ENCODE results near the gene TAF4. TPM values are rescaled to one million over a fixed set of nuclear protein-coding genes. Genes with fewer than 3 reads are reported as not detected.
A peak's percentile ranks its signal among the peaks of the same experiment; 100 is the strongest.

TAF4 gene
- polyA plus RNA-seq, 1 donor from 2014 or later: 3.4 TPM

DNA sequence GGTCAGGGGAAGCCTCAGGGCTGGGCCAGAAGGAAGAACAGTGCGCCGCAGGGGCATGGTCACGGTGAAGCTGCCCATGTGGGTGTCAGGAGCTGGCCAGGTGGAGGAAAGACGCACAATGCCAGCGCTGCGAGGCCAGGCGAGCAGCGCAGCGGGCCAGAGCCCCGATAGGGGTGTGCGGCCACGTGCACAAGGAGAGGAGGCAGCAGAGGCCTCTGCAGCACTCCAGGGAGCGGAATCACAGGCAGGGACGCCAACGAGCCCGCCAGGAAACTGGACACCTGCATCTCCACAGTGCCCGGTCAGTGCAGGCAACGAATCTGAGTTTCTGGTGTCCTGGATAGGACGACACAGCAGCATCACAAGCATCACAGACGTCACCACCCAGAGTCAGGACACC lies 35.7 kb downstream of the TAF4 start:
- Mint-ChIP-seq H3K4me3 (no peak overlapping the region), H3K9me3 (no peaks in the 10 kb centered on the region), H3K27me3 (no peaks in the 10 kb centered on the region), H3K36me3 (peaks cover 2% of the 10 kb centered on the region), H3K27ac (peak overlapping the region in 1 of 3 donors; percentile 50), H3K4me1 (peaks cover 29 to 43% (median 30%) of the 10 kb centered on the region in 3 donors)

DNA sequence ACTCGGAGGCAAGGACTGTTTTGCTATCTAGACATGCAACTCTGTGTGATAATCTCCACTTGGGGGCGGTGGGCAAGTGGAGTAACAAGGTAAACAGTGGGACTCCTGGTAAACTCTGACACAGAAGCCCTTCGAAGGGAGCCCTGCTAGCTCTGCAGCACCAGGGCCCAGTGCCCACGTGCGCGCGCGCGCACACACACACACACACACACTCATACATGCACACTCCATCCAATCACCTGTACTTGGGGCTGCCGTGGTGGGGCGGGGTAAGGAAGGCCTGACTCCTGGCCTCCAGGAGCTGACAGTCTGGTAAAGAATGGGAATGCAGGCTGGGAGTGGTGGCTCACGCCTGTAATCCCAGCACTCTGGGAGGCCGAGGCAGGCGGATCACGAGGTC lies 36.4 kb downstream of the TAF4 start:
- Mint-ChIP-seq H3K4me1 (peaks cover 29 to 44% (median 30%) of the 10 kb centered on the region in 3 donors), H3K27me3 (no peaks in the 10 kb centered on the region), H3K4me3 (no peak overlapping the region), H3K36me3 (peaks cover 2% of the 10 kb centered on the region), H3K9me3 (no peaks in the 10 kb centered on the region), H3K27ac (peak overlapping the region in 1 of 3 donors; percentile 46)

DNA sequence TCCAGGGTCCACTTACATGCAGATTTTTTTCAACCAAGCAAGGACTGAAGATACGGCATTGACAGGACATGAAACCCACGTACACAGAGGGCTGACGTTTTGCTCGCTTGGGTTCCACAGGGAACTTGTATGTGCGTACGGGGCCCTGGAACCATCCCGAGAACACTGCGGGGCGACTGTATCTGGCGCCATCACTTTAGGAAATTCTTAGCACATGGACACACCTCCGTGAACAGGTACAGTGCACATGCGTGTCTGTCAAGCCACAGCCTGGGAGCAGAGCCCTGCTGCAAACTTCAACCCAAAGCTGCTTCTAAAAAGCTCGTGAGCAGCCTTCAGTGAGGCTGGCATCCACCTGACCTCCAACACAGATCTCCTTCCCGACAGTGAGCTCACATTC lies 37.3 kb downstream of the TAF4 start:
- H3K4me1 Mint-ChIP-seq: peaks cover 27 to 46% (median 30%) of the 10 kb centered on the region in 3 donors

DNA sequence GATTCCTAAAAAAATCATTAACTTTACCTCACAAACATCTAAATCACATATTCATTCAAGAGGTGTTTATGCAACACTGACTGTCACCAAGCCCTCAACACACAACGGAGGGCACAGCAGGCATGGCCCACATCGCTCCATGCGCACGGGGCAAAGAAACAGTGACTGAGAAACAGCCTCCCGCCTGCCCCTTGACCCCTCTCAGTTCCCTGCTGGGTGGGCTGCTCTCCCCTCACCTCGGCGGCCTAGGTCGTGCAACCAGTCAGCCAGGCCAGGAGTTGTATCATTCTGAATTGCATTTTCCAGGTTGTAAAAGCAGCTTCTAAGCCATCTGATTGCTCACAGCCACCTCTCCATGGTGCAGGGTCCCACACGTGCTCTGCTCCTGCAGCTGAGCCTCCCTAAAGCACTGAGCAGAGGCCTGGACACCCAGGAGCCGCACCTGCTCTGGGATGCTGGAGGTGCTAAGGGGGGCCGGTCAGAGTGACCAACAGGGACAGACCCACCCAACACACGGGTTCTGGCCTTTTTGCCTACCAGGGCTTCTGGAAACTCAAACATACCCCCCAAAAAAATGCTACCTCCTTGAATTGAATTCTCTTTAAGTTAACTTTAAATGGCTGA lies 37.9 kb downstream of the TAF4 start:
- no peak overlapping the region for H3K4me3 Mint-ChIP-seq
- peaks cover 2% of the 10 kb centered on the region for H3K36me3 Mint-ChIP-seq

More for the DNA sequence above, 37.3 kb downstream of the TAF4 start:
- H3K27ac Mint-ChIP-seq: peak overlapping the region in 1 of 3 donors; percentile 53
- no peak overlapping the region for H3K4me3 Mint-ChIP-seq
- no peaks in the 10 kb centered on the region for H3K9me3 Mint-ChIP-seq
- H3K27me3 Mint-ChIP-seq: no peaks in the 10 kb centered on the region
- peaks cover 2% of the 10 kb centered on the region for H3K36me3 Mint-ChIP-seq

DNA sequence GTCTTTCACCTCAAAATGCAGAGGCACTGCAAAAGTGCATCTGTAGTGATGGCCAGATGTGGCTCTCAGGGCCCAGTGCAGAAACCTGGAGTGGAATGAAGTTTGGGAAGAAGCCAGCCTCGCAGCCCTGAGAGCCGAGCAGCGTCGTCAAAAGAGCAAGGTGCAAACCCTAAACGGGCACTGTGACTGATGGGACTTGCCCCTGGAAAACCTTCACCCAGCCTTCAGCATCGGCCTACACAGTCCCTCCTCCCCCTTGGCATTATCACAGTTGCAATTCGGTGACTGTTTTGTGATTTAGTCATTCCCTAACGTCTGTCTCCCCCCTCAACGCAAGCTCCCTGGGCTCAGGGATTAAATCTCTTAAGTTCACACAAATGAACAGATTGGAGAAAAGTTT lies 38.6 kb downstream of the TAF4 start:
- H3K36me3 Mint-ChIP-seq: peaks cover 2% of the 10 kb centered on the region
- no peak overlapping the region for H3K4me3 Mint-ChIP-seq
- H3K27ac Mint-ChIP-seq: peak overlapping the region in 1 of 3 donors; percentile 64
- no peaks in the 10 kb centered on the region for H3K27me3 Mint-ChIP-seq
- H3K4me1 Mint-ChIP-seq: peaks cover 23 to 41% (median 23%) of the 10 kb centered on the region in 3 donors
- H3K9me3 Mint-ChIP-seq: no peaks in the 10 kb centered on the region

More for the DNA sequence above, 37.9 kb downstream of the TAF4 start:
- Mint-ChIP-seq H3K27ac (peak overlapping the region in 1 of 3 donors; percentile 64), H3K9me3 (no peaks in the 10 kb centered on the region), H3K4me1 (peaks cover 27 to 42% (median 28%) of the 10 kb centered on the region in 3 donors), H3K27me3 (no peaks in the 10 kb centered on the region)

DNA sequence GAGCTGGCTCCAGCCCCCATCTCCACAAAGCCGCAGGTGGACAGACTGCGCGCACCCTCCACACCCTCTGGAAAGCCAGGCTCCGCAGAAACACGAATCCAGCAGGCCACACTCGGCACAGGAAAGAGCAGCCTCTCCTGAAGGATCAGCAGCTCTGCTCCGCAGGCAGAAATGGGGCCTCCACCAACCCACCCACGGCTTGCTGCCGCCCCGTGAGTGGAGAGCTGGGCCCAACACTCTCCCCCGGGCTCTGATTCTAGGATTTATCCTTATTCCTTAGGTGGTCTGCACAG lies 39.2 kb downstream of the TAF4 start:
- Mint-ChIP-seq H3K9me3 (no peaks in the 10 kb centered on the region), H3K4me1 (peaks cover 20 to 36% (median 22%) of the 10 kb centered on the region in 3 donors), H3K27ac (peak overlapping the region in 1 of 3 donors; percentile 39), H3K27me3 (no peaks in the 10 kb centered on the region), H3K4me3 (peak overlapping the region in 1 of 4 donors; percentile 50), H3K36me3 (peaks cover 2% of the 10 kb centered on the region)

DNA sequence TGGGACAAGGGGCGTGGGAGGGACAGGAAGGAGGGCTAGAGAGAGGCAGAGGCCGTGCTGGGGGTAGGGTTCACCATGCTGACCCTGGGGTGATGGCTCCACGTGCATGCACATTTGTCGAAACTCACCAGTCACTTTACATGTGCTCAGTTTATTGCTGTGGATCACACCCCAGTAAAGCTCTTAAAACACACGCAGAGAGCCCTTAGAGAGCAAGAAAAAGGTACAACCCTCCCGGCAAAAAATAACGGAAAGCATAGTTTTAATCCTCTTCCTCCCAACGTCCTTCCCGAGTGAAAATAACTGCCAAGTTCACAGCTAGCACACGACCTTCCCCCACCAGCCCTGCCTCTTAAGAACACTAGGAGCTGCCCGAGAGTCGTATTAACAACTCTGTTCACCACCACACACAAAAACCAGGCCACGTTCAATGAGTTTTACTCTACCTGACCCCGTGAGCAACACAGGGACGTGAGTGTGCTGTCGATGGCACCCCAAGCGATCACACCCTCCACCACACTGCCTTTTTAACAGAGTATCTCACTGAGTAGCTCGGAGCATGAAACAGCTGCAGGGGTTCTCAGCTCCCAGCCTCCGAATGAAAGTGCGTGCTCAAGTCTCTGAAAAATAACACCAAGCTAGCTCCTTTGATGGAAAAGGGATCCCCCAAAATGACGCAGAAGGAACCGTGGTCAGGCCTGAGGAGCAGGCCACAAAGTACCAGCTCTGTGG lies 39.7 kb downstream of the TAF4 start:
- Mint-ChIP-seq H3K4me1 (peaks cover 15 to 33% (median 18%) of the 10 kb centered on the region in 3 donors), H3K36me3 (peaks cover 2% of the 10 kb centered on the region), H3K9me3 (no peaks in the 10 kb centered on the region), H3K4me3 (peak overlapping the region in 1 of 4 donors; percentile 59), H3K27ac (peak overlapping the region in 2 of 3 donors; percentile 39 to 60), H3K27me3 (no peaks in the 10 kb centered on the region)

DNA sequence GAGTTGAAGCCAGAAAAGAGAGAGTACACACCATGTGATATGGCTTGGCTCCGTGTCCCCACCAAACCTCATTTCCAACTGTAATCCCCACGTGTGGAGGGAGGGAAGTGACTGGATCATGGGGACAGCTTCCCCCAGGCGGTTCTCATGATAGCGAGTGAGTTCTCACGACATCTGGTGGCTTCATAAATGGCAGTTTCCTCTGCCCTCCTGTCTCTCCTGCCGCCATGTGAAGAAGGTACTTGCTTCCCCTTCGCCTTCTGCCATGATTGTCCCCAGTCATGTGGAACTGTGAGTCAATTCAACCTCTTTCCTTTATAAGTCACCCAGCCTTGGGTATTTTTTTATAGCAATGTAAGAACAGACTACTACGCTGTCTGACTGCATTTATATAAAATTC lies 40.3 kb downstream of the TAF4 start:
- Mint-ChIP-seq H3K27me3 (no peaks in the 10 kb centered on the region), H3K36me3 (peaks cover 2% of the 10 kb centered on the region), H3K27ac (peak overlapping the region in 1 of 3 donors; percentile 60), H3K4me1 (peaks cover 9 to 31% (median 16%) of the 10 kb centered on the region in 3 donors), H3K4me3 (peak overlapping the region in 1 of 4 donors; percentile 59), H3K9me3 (no peaks in the 10 kb centered on the region)

DNA sequence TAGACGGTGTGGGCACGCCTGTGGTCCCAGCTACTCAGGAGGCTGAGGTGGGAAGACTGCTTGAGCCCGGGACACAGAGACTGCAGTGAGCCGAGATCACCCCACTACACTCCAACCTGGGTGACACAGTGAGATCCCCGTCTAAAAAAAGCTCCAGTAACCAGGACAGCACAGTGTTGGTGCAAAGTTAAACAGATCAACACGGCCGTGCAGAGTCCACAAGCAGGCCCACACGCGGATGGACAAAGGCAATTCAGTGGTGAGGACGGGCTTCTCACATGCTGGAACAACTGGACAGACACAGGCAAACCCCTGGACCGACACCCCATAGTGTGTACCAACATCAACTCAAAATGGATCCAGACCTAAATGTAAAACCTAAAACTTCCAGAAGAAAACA lies 41.7 kb downstream of the TAF4 start:
- no peaks in the 10 kb centered on the region for H3K9me3 Mint-ChIP-seq
- H3K4me1 Mint-ChIP-seq: peaks cover 9 to 32% (median 10%) of the 10 kb centered on the region in 3 donors
- no peak overlapping the region for H3K27ac Mint-ChIP-seq
- no peaks in the 10 kb centered on the region for H3K27me3 Mint-ChIP-seq
- peaks cover 2% of the 10 kb centered on the region for H3K36me3 Mint-ChIP-seq
- H3K4me3 Mint-ChIP-seq: no peak overlapping the region

DNA sequence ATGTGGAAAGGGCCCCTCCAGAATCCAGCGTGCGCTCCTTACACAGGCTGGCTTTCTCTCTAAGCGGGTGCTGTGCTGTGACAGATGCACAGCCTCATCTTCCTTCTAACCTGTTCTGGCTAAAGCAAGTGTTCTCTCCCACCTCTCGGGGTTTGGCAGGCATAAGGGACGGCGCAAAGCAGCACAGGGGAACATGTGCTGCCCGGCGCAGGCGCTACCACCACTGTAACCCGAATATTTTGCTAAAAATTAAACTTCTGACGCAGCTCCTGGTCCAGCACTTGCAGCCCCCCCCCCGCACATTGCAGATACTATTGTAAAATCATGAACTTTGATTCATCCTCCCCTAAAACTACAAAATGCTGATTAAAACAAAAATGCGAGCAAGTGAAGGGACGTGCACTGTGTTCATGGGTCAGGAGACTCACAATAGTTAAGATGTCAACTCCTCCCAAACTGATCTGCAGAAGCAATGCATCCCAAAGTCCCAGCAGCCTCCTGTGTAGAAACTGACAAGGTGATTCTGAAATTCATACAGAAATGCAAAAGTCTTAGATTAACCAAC lies 43.0 kb downstream of the TAF4 start:
- Mint-ChIP-seq H3K4me3 (no peak overlapping the region), H3K27ac (no peak overlapping the region), H3K9me3 (no peaks in the 10 kb centered on the region), H3K36me3 (peaks cover 2% of the 10 kb centered on the region), H3K27me3 (no peaks in the 10 kb centered on the region), H3K4me1 (peaks cover 9 to 35% (median 13%) of the 10 kb centered on the region in 3 donors)

DNA sequence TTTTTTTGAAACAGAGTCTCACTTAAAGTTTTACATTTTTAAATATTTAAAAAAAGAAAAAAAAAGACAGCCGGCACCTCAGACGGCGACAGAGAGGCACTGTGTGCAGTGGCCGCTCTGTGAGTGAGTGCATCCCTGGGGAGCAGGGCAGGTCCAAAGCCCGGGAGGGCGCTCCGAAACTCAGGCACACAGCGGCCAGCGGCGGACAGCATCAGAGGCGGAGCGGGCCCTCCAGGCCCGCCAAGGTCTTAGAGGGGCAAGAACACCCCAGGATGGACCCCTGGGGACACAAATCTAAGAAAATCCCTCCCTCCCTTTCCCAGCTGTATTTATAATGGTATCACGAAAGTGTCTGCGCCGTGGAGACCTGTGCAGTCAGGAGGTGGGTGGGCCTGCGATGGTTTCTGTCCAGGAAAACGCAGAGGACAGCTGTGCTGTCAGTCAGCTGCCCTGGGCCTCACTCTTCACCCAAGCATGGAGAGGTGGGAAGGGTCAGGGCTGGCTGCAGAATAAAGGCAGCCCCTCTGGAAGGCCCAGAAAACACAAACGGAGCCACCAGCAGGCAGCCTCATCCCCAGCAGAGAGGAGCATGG lies 43.8 kb downstream of the TAF4 start:
- Mint-ChIP-seq H3K27ac (no peak overlapping the region), H3K4me1 (peaks cover 9 to 34% (median 13%) of the 10 kb centered on the region in 3 donors), H3K27me3 (no peaks in the 10 kb centered on the region)

DNA sequence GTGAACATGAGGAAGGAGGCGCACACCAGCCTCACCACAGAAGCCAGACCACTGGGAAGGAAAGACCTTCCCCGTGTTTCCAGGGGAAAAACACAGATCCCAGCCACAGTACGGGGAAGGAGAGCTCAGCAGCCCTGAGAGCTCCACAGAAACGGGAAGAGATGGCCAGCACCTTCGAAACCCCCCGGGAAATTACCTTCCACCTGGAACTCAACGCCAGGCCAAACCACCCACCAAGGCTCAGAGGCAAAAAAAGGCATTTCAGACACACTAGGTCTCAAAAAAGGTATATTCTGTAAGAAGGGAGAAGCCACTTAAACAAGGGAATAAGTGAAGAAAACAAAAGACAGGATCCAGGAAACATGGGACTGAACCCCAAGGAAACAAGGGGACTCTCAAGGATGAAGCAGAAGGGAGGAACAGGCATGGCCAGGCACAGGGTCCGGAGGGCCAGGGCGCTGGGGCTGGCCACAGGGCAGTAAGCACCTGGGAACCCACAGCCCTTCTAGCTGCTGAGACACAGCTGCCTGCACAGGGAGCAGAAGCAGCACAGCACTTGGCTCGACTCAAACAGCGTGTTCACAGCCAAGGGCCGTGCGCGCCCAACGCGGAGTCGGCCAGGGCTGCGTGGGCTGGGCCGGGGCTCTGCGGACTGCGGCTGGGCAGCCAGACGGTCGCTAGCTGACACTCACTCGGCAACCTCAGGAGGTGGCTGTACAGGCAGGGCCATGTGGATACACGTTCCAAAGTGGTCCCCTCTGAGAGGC lies 44.6 kb downstream of the TAF4 start:
- no peak overlapping the region for H3K4me3 Mint-ChIP-seq
- H3K9me3 Mint-ChIP-seq: no peaks in the 10 kb centered on the region
- no peak overlapping the region for H3K27ac Mint-ChIP-seq
- peaks cover 8 to 29% (median 13%) of the 10 kb centered on the region in 3 donors for H3K4me1 Mint-ChIP-seq
- H3K36me3 Mint-ChIP-seq: no peaks in the 10 kb centered on the region
- no peaks in the 10 kb centered on the region for H3K27me3 Mint-ChIP-seq

More for the DNA sequence above, 43.8 kb downstream of the TAF4 start:
- Mint-ChIP-seq H3K4me3 (no peak overlapping the region), H3K36me3 (peaks cover 2% of the 10 kb centered on the region), H3K9me3 (no peaks in the 10 kb centered on the region)

DNA sequence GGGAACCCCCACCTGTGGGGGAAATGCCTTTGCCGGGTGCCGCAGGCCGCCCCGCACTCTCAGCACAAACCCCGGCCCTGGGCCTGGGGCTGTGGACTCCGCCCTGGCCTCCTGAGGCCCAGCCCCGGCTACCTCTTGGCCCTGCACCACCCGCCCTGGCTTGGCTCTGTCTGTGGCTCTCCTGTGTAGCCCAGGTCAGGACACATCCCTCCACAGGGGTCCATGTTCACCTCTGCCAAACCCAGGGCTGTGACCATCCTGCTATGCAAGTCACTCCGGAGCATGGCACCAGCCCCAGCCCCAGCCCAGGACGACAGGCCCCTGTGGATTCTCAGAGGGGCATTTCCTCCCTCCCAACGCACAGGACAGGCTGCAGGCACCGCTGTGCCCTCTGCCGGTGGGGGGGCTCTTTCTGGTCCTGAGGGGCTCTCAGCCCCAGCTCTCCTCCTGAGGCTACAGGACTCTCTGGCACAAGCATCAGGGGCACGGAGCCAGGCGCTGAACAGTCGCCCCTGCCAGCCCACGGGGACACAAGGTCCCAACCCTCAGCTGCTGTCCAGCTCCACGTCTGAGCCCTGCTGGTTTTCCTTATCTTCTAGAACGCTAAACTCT lies 45.7 kb downstream of the TAF4 start:
- Mint-ChIP-seq H3K4me3 (no peak overlapping the region), H3K9me3 (no peaks in the 10 kb centered on the region), H3K4me1 (peaks cover 0 to 20% (median 11%) of the 10 kb centered on the region in 3 donors), H3K27me3 (no peaks in the 10 kb centered on the region), H3K36me3 (no peaks in the 10 kb centered on the region), H3K27ac (peak overlapping the region in 1 of 3 donors; percentile 80)

DNA sequence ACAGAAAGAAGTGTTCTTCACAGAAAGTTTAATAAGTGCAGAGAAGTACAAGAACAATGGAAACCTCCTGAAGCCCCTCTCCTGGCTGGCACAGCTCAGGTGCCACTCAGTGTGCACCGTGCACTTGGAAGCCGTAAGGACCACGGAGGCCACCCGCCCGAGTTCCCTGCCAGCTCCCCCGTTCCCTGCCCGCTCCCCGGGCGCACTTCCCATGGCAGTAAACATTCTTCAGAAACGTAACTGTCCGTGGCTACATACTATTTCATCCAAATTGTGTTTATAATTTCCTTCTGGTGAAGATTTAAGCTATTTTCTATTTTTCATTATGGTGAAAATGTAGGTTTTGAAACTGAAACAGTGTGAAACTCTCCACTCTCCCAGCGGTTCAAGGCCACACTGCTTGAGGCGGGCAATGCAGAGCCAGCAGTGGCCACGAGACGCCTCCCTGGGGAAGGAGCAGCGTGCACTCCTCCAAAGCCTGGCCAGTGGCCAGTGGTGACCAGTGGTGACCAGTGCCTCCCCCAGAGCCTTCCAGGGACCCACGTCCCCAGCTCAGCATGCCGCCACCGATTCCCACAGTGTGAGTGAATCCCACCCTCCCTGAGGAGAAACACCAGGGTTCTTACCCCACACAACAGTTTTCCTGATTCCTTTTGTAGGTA lies 46.4 kb downstream of the TAF4 start:
- Mint-ChIP-seq H3K4me1 (peaks cover 0 to 18% (median 11%) of the 10 kb centered on the region in 3 donors), H3K27me3 (no peaks in the 10 kb centered on the region), H3K4me3 (no peak overlapping the region), H3K27ac (peak overlapping the region in 1 of 3 donors; percentile 80), H3K36me3 (no peaks in the 10 kb centered on the region), H3K9me3 (no peaks in the 10 kb centered on the region)
